ENCODE measurements around the gene EEF1G. TPM values are rescaled to one million over a fixed set of nuclear protein-coding genes. Genes with fewer than 3 reads are reported as not detected.
"Not testable (repeated sequence)": the region's sequence is repeated elsewhere in the genome, so short reads cannot be mapped to it uniquely, and the experiment has no call there.

EEF1G gene
- total RNA-seq, 4 donors from 2014 or later = 1,221 to 2,946 (median 2,495) TPM

DNA sequence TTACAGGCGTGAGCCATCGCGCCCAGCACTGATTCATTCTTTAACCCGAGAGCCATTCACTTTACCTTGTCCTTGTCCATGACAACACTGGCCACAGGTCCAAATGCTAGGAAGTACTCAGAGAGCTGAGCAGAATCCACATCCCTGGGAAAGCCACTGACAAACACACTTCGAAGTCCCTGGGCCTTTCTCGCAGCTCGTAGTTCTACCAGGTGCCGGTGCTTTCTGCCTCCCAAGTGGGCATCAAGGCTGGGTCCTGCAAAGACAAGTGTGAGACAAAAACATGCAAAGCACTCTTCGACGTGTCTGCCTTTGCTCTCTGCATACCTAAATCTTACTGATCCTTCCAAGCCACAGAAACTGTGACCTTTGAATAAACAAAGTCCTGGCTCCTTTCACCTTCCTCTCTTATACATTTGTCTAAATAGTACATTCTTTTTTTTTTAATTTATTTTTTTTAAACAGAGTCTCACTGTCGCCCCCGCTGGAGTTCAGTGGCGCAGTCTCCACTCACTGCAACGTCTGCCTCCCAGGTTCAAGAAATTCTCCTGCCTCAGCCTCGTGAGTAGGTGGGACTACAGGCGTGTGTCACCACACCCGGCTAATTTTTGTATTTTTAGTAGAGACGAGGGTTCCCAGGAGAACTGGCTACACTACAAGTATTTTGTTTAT lies 15.4 kb upstream of the EEF1G start:
- Histone ChIP-seq H3K27ac (no peak overlapping the region), H3K36me3 (peaks cover 41% of the 10 kb centered on the region), H3K4me1 (peaks cover 38% of the 10 kb centered on the region), H3K27me3 (no peaks in the 10 kb centered on the region), H3K4me3 (no peak overlapping the region), H3K9me3 (no peaks in the 10 kb centered on the region)
- TF ChIP-seq, protein P1, sequence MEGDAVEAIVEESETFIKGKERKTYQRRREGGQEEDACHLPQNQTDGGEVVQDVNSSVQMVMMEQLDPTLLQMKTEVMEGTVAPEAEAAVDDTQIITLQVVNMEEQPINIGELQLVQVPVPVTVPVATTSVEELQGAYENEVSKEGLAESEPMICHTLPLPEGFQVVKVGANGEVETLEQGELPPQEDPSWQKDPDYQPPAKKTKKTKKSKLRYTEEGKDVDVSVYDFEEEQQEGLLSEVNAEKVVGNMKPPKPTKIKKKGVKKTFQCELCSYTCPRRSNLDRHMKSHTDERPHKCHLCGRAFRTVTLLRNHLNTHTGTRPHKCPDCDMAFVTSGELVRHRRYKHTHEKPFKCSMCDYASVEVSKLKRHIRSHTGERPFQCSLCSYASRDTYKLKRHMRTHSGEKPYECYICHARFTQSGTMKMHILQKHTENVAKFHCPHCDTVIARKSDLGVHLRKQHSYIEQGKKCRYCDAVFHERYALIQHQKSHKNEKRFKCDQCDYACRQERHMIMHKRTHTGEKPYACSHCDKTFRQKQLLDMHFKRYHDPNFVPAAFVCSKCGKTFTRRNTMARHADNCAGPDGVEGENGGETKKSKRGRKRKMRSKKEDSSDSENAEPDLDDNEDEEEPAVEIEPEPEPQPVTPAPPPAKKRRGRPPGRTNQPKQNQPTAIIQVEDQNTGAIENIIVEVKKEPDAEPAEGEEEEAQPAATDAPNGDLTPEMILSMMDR (IDR thresholded peaks at IDR 0.05) = no peak
- TF ChIP-seq POLR2A (IDR thresholded peaks at IDR 0.05) (no peak), EP300 (IDR thresholded peaks at IDR 0.05) (no peak), POLR2AphosphoS5 (IDR thresholded peaks at IDR 0.05) (no peak)
- no peak for DNase-seq (ENCODE audit: low spot score in 2 of 2)
- WGBS = 63% methylated on average over 18 of the region's 18 CpGs

DNA sequence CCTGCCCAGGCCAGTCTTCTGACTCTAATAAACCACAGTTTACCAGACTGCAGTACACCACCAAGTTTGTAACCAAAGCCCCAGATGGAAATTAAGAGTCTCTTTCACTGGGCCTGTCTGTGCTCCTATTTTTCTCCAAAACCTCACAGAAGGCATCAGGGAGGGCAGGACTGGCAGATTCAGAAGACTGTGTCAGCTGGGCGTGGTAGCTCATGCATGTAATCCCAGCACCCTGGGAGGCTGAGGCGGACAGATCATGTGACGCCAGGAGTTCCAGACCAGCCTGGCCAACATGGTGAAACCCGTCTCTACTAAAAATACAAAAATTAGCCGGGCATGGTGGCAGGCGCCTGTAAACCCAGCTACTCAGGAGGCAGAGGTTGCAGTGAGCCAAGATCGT lies 11.7 kb upstream of the EEF1G start:
- H3K27ac ChIP-seq; H3K4me3 ChIP-seq; DNase-seq (ENCODE audit: low spot score in 2 of 2); H3K27me3 ChIP-seq; H3K9me3 ChIP-seq: not testable (repeated sequence)
- Histone ChIP-seq H3K36me3 (peaks cover 52% of the 10 kb centered on the region), H3K4me1 (peaks cover 11% of the 10 kb centered on the region)
- 86% methylated on average over 7 of the region's 7 CpGs for WGBS

DNA sequence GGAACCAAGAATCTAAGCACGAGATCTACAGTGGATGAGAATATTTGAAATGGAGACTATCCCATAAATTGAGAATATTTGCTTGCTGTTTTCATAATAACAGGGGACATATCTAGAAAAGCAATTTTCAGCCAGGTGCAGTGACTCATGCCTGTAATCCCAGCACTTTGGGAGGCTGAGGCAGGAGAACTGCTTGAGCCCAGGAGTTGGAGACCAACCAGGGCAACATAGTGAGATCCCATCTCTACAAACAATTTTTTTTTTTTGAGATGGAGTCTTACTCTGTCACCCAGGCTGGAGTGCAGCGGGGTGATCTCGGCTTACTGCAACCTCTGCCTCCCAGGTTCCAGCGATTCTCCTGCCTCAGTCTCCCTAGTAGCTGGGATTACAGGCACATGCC lies 8.0 kb upstream of the EEF1G start:
- peak in 1 of 2 donors; percentile 16 for DNase-seq (ENCODE audit: low spot score in 2 of 2)
- peaks cover 65% of the 10 kb centered on the region for H3K36me3 ChIP-seq
- not testable (repeated sequence) for H3K9me3 ChIP-seq, H3K27ac ChIP-seq, H3K4me1 ChIP-seq, H3K4me3 ChIP-seq, H3K27me3 ChIP-seq
- 100% methylated on average over 4 of the region's 4 CpGs for WGBS

DNA sequence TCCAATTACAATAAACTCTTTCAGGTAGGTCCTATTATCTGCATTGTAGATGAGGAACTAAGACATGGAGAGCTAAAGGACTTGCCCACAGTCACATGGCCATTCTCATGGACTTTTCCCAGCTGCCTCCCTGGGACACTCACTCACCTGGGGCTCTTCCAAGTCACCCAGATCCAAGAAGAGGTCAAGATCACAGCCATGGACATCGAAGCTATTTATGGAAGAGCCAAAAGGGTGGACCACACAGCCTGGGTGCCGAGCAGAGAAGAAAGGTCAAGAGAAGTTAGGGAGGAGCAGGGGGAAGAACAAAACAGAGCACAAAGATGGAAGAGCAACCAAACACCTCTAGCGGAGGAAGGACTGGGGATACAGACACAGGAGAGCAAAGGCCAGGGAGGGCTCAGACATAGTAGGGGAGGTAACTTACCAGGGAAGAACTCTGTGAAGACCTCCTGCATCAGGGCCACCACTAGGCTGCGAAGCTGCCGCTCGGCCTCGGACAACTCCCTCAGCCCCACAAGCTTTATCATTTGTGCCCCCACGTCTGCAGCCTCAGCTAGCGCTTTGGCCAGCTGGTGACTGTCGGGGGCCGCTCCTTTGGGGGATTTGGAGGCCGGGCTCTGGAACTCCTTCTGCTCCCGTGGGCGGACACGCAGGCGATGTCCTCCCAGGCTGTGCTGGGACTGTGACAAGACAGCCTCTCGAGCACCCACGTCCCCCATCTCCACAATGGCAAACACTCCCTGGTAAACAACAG lies 7.4 kb upstream of the EEF1G start:
- Histone ChIP-seq H3K4me3 (no peak overlapping the region), H3K36me3 (peaks cover 62% of the 10 kb centered on the region), H3K27ac (no peak overlapping the region), H3K27me3 (no peaks in the 10 kb centered on the region), H3K4me1 (peaks cover 8% of the 10 kb centered on the region), H3K9me3 (no peaks in the 10 kb centered on the region)
- no peak for TF ChIP-seq POLR2A (IDR thresholded peaks at IDR 0.05)
- no peak for TF ChIP-seq EP300 (IDR thresholded peaks at IDR 0.05)
- no peak for TF ChIP-seq POLR2AphosphoS5 (IDR thresholded peaks at IDR 0.05)
- TF ChIP-seq, protein P1 (IDR thresholded peaks at IDR 0.05) = no peak
- WGBS = 92% methylated on average over 12 of the region's 18 CpGs
- peak in 1 of 2 donors; percentile 50 for DNase-seq (ENCODE audit: low spot score in 2 of 2)

DNA sequence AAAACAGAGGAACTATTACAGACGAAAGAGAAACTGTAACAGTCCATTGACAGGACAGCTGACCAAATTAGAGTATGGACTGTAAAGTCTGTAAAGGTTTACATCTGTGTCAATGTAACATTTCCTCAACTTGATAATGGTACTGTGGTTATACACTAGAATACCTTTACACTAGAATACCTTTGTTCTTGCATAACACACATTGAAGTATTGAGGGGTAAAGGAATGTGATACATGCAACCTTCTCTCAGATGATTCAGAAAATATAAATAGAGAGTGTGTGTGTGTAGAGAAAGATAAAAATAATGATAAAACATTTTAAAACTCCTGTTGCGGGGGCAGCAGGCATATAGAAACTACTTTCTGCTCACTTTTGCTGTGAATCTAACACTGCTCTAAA lies 5.6 kb upstream of the EEF1G start:
- H3K9me3 ChIP-seq = no peaks in the 10 kb centered on the region
- H3K27me3 ChIP-seq = no peaks in the 10 kb centered on the region
- no peak overlapping the region for H3K4me3 ChIP-seq
- TF ChIP-seq EP300 (IDR thresholded peaks at IDR 0.05) (no peak), POLR2AphosphoS5 (IDR thresholded peaks at IDR 0.05) (no peak), POLR2A (IDR thresholded peaks at IDR 0.05) (no peak)
- TF ChIP-seq, protein P1 (IDR thresholded peaks at IDR 0.05) = no peak
- peaks cover 52% of the 10 kb centered on the region for H3K36me3 ChIP-seq
- no peak for DNase-seq (ENCODE audit: low spot score in 2 of 2)
- no peak overlapping the region for H3K27ac ChIP-seq
- 89% methylated on average over 2 of the region's 2 CpGs for WGBS
- peaks cover 25% of the 10 kb centered on the region for H3K4me1 ChIP-seq

DNA sequence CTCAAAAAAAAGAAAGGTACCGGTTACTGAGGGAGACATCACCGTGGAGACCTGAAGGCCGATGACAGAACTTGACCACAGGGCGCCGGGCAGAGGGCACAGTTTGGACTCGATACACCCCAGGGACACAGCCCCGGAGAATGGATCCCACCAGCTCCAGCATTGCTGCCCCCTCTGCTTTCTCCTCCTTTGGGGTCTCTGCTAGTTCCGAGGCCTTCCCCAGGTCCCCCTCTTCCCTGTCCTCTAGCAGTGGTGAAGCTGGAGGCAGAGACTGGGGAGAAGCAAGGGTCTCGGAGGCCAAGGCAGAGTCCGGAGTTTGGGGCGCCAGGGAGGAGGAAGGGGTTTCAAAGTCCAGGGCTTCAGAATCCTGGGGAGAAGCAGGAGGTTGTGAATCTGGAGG lies 4.8 kb upstream of the EEF1G start:
- no peak for TF ChIP-seq EP300 (IDR thresholded peaks at IDR 0.05)
- TF ChIP-seq POLR2AphosphoS5 (IDR thresholded peaks at IDR 0.05) = no peak
- TF ChIP-seq, protein P1 (IDR thresholded peaks at IDR 0.05) = no peak
- no peak for TF ChIP-seq POLR2A (IDR thresholded peaks at IDR 0.05)
- WGBS = 94% methylated on average over 11 of the region's 11 CpGs
- H3K4me1 ChIP-seq = peaks cover 25% of the 10 kb centered on the region
- H3K27ac ChIP-seq = no peak overlapping the region
- H3K36me3 ChIP-seq = peaks cover 52% of the 10 kb centered on the region
- no peaks in the 10 kb centered on the region for H3K9me3 ChIP-seq
- H3K4me3 ChIP-seq = no peak overlapping the region
- no peak for DNase-seq (ENCODE audit: low spot score in 2 of 2)
- H3K27me3 ChIP-seq = no peaks in the 10 kb centered on the region
